AG09319 (cell line): ENCODE results near the gene CDCA3.
"Not testable (repeated sequence)": the region's sequence is repeated elsewhere in the genome, so short reads cannot be mapped to it uniquely, and the experiment has no call there.

Experiments used
- DNase-seq: peaks from one replicate; pipeline ENCODE4 v3.0.0-alpha.2; 2010; ENCODE audit warnings: low read depth; ENCODE audit errors: extremely low read depth
- TF ChIP-seq, protein P1 (sequence below): IDR thresholded peaks from 2 replicates; pipeline ENCODE4 v1.5.1; 2011; ENCODE audit warnings: low read depth, mild to moderate bottlenecking, inconsistent platforms, low read length, moderate library complexity

Gene CDCA3

DNA sequence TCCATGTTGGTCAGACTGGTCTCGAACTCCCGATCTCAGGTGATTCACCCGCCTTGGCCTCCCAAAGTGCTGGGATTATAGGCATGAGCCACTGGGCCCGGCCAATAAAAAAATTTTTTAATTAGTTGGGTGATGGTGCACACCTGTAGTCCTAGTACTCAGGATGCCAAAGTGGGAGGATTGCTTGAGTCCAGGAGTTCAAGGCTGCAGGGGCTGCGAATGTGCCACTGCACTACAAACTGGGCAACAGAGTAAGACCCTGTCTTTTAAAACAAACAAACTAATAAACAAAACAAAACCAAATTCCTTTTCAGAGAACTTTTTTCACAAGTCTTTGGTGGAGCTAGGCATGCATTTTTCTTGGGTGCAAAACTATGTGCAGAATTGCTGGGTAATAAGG lies 32.2 kb upstream of the CDCA3 start:
- no peak for DNase-seq
- TF ChIP-seq, protein P1, sequence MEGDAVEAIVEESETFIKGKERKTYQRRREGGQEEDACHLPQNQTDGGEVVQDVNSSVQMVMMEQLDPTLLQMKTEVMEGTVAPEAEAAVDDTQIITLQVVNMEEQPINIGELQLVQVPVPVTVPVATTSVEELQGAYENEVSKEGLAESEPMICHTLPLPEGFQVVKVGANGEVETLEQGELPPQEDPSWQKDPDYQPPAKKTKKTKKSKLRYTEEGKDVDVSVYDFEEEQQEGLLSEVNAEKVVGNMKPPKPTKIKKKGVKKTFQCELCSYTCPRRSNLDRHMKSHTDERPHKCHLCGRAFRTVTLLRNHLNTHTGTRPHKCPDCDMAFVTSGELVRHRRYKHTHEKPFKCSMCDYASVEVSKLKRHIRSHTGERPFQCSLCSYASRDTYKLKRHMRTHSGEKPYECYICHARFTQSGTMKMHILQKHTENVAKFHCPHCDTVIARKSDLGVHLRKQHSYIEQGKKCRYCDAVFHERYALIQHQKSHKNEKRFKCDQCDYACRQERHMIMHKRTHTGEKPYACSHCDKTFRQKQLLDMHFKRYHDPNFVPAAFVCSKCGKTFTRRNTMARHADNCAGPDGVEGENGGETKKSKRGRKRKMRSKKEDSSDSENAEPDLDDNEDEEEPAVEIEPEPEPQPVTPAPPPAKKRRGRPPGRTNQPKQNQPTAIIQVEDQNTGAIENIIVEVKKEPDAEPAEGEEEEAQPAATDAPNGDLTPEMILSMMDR, result no peak

DNA sequence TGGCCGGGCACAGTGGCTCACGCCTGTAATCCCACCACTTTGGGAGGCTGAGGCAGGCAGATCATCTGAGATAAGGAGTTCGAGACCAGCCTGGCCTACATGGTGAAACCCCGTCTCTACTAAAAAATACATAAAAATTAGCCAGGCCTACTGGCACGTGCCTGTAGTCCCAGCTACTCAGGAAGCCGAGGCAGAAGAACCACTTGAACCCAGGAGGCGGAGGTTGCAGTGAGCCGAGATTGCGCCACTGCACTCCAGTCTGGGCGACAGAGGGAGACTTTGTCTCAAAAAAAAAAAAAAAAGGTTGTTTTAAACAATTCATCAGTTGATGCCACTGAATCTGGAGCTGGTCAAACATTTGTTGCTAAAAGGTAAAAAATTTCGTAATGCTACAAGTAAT lies 28.7 kb upstream of the CDCA3 start:
- DNase-seq, result not testable (repeated sequence)

DNA sequence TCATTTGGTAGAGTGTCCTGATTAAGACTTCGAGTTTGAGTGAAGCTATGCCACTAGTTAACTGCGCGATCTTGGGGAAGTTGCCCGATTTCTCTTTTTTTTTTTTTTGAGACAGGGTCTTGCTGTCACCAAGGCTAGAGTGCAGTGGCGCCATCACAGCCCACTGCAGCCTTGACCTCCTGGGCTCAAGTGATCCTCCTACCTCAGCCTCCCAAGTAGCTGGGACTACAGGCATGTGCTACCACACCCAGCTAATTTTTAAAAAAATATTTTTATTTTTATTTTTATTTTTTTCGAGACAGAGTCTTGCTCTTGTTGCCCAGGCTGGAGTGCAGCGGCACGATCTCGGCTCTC lies 22.9 kb upstream of the CDCA3 start:
- not testable (repeated sequence) for DNase-seq

DNA sequence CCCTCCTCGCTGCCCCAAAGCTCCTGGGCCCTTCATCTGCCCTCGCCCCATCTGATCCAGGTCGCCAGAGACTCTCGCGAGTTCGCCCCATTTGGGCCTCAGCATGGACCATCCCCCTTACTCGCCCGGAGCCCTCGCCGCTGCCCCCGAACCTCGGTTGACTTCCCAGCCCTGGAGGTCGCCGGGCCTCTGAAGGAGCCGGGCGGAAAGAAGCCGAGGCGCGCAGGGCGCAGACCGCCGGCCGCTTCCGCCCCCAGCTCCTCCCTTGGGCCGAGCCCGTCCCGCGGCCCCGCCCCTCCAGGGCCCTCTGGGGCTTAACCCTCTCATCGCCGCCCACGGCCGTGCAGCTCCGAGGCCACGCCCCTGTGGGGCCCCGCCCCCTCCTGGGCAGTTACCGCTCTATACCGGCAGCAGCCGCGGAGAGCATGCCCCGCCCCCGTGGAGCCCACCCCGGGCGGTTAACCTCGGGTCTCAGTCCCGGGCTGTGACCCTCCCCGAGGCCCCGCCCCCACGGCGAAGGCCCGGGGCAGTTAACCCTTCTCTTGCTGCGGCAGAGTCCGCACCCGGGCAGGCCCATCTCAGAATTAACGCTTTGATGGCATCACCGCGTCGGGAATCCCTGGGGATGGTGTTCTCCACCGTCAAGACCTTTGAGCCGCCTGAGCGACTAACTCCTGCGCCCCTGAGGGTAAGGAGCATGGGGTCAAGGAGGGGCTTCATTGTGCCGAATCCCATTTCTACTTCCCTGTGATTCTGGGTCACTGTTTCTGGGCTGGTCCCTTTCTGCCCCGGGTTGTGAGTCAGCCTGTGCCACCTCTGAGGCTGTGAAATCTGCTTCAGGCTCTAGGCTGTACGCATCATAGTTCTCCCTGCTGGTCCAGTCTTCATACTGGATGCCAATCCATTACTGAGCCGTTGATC lies 22.3 kb upstream of the CDCA3 start, which contains the start of gene SPSB2:
Gene SPSB2, minus strand, starts transcription at position 210 of the 921 bp plus-strand sequence. CDS start 402 bp downstream, outside the sequence.
- TF ChIP-seq, protein P1, result no peak; the same call in 1 of the 2 replicates
- peak; percentile 77 for DNase-seq

DNA sequence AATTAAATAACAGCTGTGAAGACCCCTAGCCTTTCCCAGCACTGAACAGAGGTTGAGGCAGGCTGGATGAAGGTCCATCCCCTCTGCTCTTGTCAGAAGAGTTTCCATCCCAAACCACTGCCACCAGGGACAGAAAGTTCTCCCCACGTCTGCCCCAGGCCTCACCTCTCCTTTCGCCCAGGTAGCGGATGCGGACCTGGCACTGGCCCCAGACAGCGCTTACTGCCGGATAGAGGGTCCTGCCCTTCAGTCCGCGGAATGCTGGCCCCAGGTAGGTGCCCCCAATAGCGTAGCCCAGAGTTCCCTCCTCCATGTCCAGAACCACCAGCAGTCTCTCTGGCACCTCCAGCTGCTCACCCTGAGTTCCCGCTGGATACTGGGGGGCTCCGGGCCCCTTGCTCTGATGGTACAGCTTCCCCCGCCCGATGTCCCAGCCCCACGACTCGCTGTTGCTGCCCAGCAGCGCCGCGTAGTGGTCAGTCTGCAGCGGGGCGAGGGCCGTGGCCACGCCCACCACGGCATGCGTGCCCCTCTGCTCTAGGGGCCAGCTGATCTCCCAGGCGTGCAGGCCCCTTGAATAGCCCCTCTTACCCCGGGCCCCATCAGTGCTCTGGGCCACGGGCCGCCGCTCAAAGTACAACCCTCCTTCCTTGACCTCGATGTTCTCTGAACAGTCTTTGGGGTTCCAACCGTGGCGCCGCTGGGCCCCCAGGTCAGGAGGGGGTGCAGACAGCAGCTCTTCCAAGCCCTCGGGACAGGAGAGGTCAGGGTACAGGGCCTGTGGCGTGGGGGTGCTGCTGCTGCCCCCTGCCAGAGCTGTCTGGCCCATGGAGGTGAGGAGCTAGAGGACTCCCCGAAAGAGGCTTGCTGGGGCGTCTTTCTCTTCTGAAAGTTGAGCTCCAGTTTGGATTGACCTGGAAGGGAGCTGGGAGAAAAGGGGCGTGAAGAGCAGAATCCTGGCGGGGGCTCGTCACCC lies 21.3 kb upstream of the CDCA3 start:
- DNase-seq, result no peak

DNA sequence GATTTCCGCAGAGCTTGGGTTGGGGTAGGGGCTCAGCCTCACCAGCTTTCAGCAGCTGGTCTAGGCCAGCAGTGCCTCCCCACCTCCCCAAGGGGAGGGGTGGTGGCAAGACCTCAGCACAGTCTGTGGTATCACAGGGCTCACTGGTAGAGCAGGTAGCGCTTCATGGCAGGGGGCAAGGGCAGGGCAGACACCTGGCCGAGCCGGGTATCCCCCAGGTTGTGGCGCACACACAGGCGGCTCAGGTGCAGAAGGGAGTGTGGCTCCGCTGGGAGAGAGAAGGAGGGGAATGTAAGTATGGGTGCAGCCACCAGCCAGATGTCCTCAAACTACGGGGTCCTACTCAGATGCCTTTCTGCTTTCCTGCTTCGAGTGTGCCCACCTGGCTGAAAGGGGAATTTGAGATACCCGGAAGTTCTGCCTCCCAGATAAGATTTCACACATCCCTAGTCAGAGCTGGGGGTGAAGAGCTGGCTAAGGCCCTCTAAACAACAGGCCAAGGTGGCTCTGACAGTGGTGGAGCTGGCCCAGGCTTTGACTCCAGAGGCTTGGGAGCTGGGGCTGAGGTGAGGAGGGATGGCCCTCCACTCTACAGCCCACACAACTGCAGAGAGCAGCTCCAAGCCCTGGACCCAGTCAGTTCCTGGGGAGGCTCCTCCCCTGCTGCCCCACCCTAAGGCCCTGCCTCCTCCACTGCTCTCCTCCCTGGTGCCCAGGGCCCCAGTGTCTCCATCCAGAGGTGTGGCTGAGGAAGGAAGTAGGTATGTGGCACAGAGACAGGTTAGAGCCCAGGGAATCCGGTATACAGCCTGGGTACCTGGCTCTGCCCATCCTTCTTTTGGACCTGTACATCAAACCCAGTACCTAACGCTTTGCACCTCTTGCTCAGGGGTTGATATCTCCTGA lies 20.2 kb upstream of the CDCA3 start:
- TF ChIP-seq, protein P1, result no peak
- no peak for DNase-seq

More for the DNA sequence above, 21.3 kb upstream of the CDCA3 start:
- TF ChIP-seq, protein P1, result peak; percentile 98

DNA sequence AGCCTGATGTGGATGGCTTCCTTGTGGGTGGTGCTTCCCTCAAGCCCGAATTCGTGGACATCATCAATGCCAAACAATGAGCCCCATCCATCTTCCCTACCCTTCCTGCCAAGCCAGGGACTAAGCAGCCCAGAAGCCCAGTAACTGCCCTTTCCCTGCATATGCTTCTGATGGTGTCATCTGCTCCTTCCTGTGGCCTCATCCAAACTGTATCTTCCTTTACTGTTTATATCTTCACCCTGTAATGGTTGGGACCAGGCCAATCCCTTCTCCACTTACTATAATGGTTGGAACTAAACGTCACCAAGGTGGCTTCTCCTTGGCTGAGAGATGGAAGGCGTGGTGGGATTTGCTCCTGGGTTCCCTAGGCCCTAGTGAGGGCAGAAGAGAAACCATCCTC lies 19.2 kb upstream of the CDCA3 start:
- not testable (repeated sequence) for DNase-seq
